ENCODE results near the gene RIBC1. TPM values are rescaled to one million over a fixed set of nuclear protein-coding genes. Genes with fewer than 3 reads are reported as not detected.

Gene RIBC1
- total and polyA plus RNA-seq, 9 of the 15 experiments (the other 6 are each of a cell fraction or from before 2014, with no cell fraction given) = 0.07 to 0.51 (median 0.44) TPM

- TF ChIP-seq ZBTB7A (IDR thresholded peaks at IDR 0.05; ENCODE audit: borderline replicate concordance, control insufficient read depth, low read depth, low read length) (no peak), ZNF253 (CRISPR knock-in tag; conservative IDR thresholded peaks at IDR 0.05) (no peak), ZNF830 (CRISPR knock-in tag; IDR thresholded peaks at IDR 0.05) (no peak), HDGF (IDR thresholded peaks at IDR 0.05) (peak; percentile 52; the same call in 1 of the 2 replicates), TBL1XR1 (IDR thresholded peaks at IDR 0.05; ENCODE audit: low read length in 2 of 2) (no peak), GABPB2 (CRISPR knock-in tag; conservative IDR thresholded peaks at IDR 0.05) (no peak), ZNF76 (CRISPR knock-in tag; IDR thresholded peaks at IDR 0.05; ENCODE audit: borderline replicate concordance) (no peak), ZNF124 (CRISPR knock-in tag; IDR thresholded peaks at IDR 0.05) (no peak), ZFP36 (IDR thresholded peaks at IDR 0.05; ENCODE audit: low read depth, low read length, partially characterized antibody) (no peak), YY1 (IDR thresholded peaks at IDR 0.05; ENCODE audit: borderline replicate concordance in 1 of 3, control insufficient read depth in 1 of 3, extremely low read depth in 1 of 3, insufficient read depth in 3 of 3, insufficient read length in 1 of 3, insufficient replicate concordance in 2 of 3, low read depth in 1 of 3, low read length in 2 of 3) (peak in 2 of 3 experiments; percentile 11 to 43), KHSRP (IDR thresholded peaks at IDR 0.05) (no peak), CCNT2 (IDR thresholded peaks at IDR 0.05; ENCODE audit: borderline replicate concordance, extremely low read depth, insufficient read length, low read depth, low read length) (no peak), HDAC2 (IDR thresholded peaks at IDR 0.05) (peak; percentile 64; the same call in 1 of the 2 replicates), FOS (IDR thresholded peaks at IDR 0.05; ENCODE audit: extremely low read depth, insufficient read length) (no peak), ETV6 (IDR thresholded peaks at IDR 0.05; ENCODE audit: borderline replicate concordance in 1 of 2, low read depth in 2 of 2, low read length in 1 of 2) (no peak), ETV6 (CRISPR knock-in tag; IDR thresholded peaks at IDR 0.05; ENCODE audit: borderline replicate concordance) (no peak), STAT5A (IDR thresholded peaks at IDR 0.05; ENCODE audit: borderline replicate concordance, low read length) (peak; percentile 39; the same call in 1 of the 2 replicates), HES1 (IDR thresholded peaks at IDR 0.05; ENCODE audit: low read depth) (no peak; the same call in 1 of the 2 replicates), ZNF561 (CRISPR knock-in tag; conservative IDR thresholded peaks at IDR 0.05) (no peak), ZFX (CRISPR knock-in tag; IDR thresholded peaks at IDR 0.05) (no peak), MAFF (IDR thresholded peaks at IDR 0.05; ENCODE audit: low read length) (peak; percentile 48; the same call in 1 of the 2 replicates), KDM1A (IDR thresholded peaks at IDR 0.05) (0 out of 4 replicates have a peak, but pooled peaks of 1 of the 2 experiments have one; percentile 18), CHCHD3 (CRISPR knock-in tag; IDR thresholded peaks at IDR 0.05) (no peak), ZC3H11A (IDR thresholded peaks at IDR 0.05; ENCODE audit: low read depth, low read length) (no peak), FOXK2 (conservative IDR thresholded peaks at IDR 0.05 in 1 of 2, IDR thresholded peaks at IDR 0.05 in 1 of 2; ENCODE audit: low read depth in 2 of 2) (peak; percentile 93 to 95), HEY1 (CRISPR knock-in tag; IDR thresholded peaks at IDR 0.05; ENCODE audit: borderline replicate concordance) (no peak), CREB5 (CRISPR knock-in tag; IDR thresholded peaks at IDR 0.05) (no peak), ZNF586 (CRISPR knock-in tag; conservative IDR thresholded peaks at IDR 0.05) (no peak), RNF2 (IDR thresholded peaks at IDR 0.05) (peak; percentile 60; the same call in 1 of the 2 replicates)
These were observed 48.4 kb upstream of the RIBC1 start (continued) for GRCh38 chrX:53374222-53374820.
